Hematopoietic multipotent progenitor cell (in vitro differentiated cells): ENCODE data around the gene PAX8. TPM values are rescaled to one million over a fixed set of nuclear protein-coding genes. Genes with fewer than 3 reads are reported as not detected.

Experiments
- DNase-seq, 3 donors: peaks; one replicate each; pipeline ENCODE4 v3.0.0-alpha.2; 2011 to 2015; ENCODE audit warnings: low read depth in 2 of 3, low spot score in 2 of 3
- total RNA-seq: library from RNA; depleted of rRNA; stranded (reverse); fragments of >200 nt; gene quantifications from one replicate; pipeline ENCODE4 v1.2.3, GENCODE V29; 2012

PAX8 gene
- total RNA-seq, 1 donor = 1.3 TPM

GRCh38 chr2:113225263-113226259 is 53.2 kb downstream of the PAX8 start:
- DNase-seq = peak in 1 of 3 donors; percentile 43

GRCh38 chr2:113224647-113225236 is 54.0 kb downstream of the PAX8 start:
- no peak for DNase-seq

- DNase-seq = no peak
Measured at GRCh38 chr2:113223813-113224212, 54.9 kb downstream of the PAX8 start.

- DNase-seq = peak in 1 of 3 donors; percentile 55
Measured at GRCh38 chr2:113221846-113222245, 56.9 kb downstream of the PAX8 start.

GRCh38 chr2:113220970-113221708 is 57.6 kb downstream of the PAX8 start:
- DNase-seq = peak in 1 of 3 donors; percentile 60

GRCh38 chr2:113219889-113220641 is 58.7 kb downstream of the PAX8 start:
- DNase-seq = no peak

GRCh38 chr2:113219525-113219888 is 59.2 kb downstream of the PAX8 start:
- no peak for DNase-seq

GRCh38 chr2:113219092-113219441 is 59.7 kb downstream of the PAX8 start:
- DNase-seq = no peak

GRCh38 chr2:113218283-113219091 is 60.2 kb downstream of the PAX8 start:
- no peak for DNase-seq

GRCh38 chr2:113217455-113218282 is 61.1 kb downstream of the PAX8 start:
- DNase-seq = peak in 2 of 3 donors; percentile 60 to 83

- no peak for DNase-seq
Measured at GRCh38 chr2:113216891-113217454, 61.7 kb downstream of the PAX8 start.

- no peak for DNase-seq
Measured at GRCh38 chr2:113216321-113216720, 62.4 kb downstream of the PAX8 start.

GRCh38 chr2:113215056-113215455 is 63.7 kb downstream of the PAX8 start:
- DNase-seq = no peak

GRCh38 chr2:113214141-113214540 is 64.6 kb downstream of the PAX8 start:
- no peak for DNase-seq

GRCh38 chr2:113213061-113213930 is 65.4 kb downstream of the PAX8 start:
- DNase-seq = no peak

GRCh38 chr2:113212245-113213060 is 66.3 kb downstream of the PAX8 start:
- DNase-seq = no peak
